H1 (cell line): ENCODE data around the gene CITED1. TPM values are rescaled to one million over a fixed set of nuclear protein-coding genes. Genes with fewer than 3 reads are reported as not detected.
A peak's percentile ranks its signal among the peaks of the same experiment; 100 is the strongest.

Experiments used
- CTCF ChIA-PET: fragments of 300-600 bp; sonication (Branson Sonifier 250); formaldehyde crosslinking; loops from one replicate; lab custom pipeline; 2021; ENCODE audit not compliant: partially characterized antibody; lab: Charles Lee
- POLR2A ChIA-PET: fragments of 300-600 bp; sonication (Branson Sonifier 250); formaldehyde crosslinking; loops from one replicate; lab custom pipeline; 2021; ENCODE audit warnings: inconsistent platforms; ENCODE audit not compliant: partially characterized antibody; lab: Charles Lee
- DNase-seq, 2 experiments: peaks; one replicate each; pipeline versions ENCODE4 v3.0.0 to v3.0.0-alpha.2; 2010 to 2022; ENCODE audit warnings: low spot score in 2 of 2, low read depth in 1 of 2, mixed read lengths in 1 of 2
- FAIRE-seq: peaks from 2 replicates; lab custom pipeline; 2011; peaks lifted over from hg19 to GRCh38; lab: Jason Lieb, UNC
- H2AFZ ChIP-seq: 2 replicates; pipeline ENCODE4 v1.8.1; 2012; ENCODE audit warnings: low read length, inconsistent platforms
- H2AK5ac ChIP-seq: 2 replicates; pipeline ENCODE4 v1.6.1; 2013; ENCODE audit warnings: low read depth, low read length
- H2BK120ac ChIP-seq: replicated peaks from 2 replicates; pipeline ENCODE3; 2013; ENCODE audit warnings: low read depth, low read length, inconsistent platforms
- H2BK12ac ChIP-seq: 2 replicates; pipeline ENCODE4 v1.6.1; 2013; ENCODE audit warnings: low read depth, low read length
- H2BK15ac ChIP-seq: 2 replicates; pipeline ENCODE4 v1.6.1; 2013; ENCODE audit warnings: low read length
- H2BK20ac ChIP-seq: 2 replicates; pipeline ENCODE4 v1.6.1; 2013; ENCODE audit warnings: low read length
- H2BK5ac ChIP-seq: 2 replicates; pipeline ENCODE4 v1.6.1; 2013; ENCODE audit warnings: low read depth, low read length
- H3K14ac ChIP-seq: 2 replicates; pipeline ENCODE4 v1.6.1; 2013; ENCODE audit warnings: inconsistent platforms; ENCODE audit not compliant: insufficient read length
- H3K18ac ChIP-seq: 2 replicates; pipeline ENCODE4 v1.6.1; 2013; ENCODE audit warnings: low read length; ENCODE audit errors: extremely low read depth
- H3K23ac ChIP-seq: 2 replicates; pipeline ENCODE4 v1.6.1; 2013; ENCODE audit warnings: inconsistent platforms; ENCODE audit not compliant: insufficient read length
- H3K23me2 ChIP-seq: 2 replicates; pipeline ENCODE4 v1.6.1; 2013; ENCODE audit warnings: low read depth, low read length
- H3K27ac ChIP-seq: 2 replicates; pipeline ENCODE4 v1.6.1; 2011; ENCODE audit warnings: low read depth, low read length, inconsistent platforms
- H3K27me3 ChIP-seq, 4 experiments: replicated peaks in 1 of 4; 1 replicate in 1 of 4; 2 replicates in 3 of 4; pipeline versions ENCODE4 v1.6.1 to v1.8.1; 2011 to 2013; ENCODE audit warnings: low read length in 3 of 4, mild to moderate bottlenecking in 3 of 4, inconsistent platforms in 2 of 4, mixed read lengths in 2 of 4, moderate library complexity in 1 of 4; ENCODE audit not compliant: control insufficient read depth in 3 of 4, insufficient read depth in 3 of 4; ENCODE audit errors: extremely low read depth in 1 of 4
- H3K36me3 ChIP-seq, 4 experiments: 2 replicates each; pipeline versions ENCODE4 v1.6.1 to v1.8.1; 2011 to 2013; ENCODE audit warnings: mild to moderate bottlenecking in 4 of 4, low read length in 3 of 4, moderate library complexity in 2 of 4, control low read depth in 1 of 4, inconsistent platforms in 1 of 4; ENCODE audit not compliant: insufficient read depth in 4 of 4, control insufficient read depth in 2 of 4
- H3K4ac ChIP-seq: replicated peaks from 2 replicates; pipeline ENCODE3; 2013; ENCODE audit warnings: low read length, low read depth, mixed read lengths, inconsistent platforms; ENCODE audit not compliant: insufficient read length
- H3K4me1 ChIP-seq, 4 experiments: replicated peaks in 1 of 4; 1 replicate in 1 of 4; 2 replicates in 3 of 4; pipeline versions ENCODE4 v1.6.1 to v1.8.1; 2011 to 2013; ENCODE audit warnings: low read length in 3 of 4, inconsistent platforms in 2 of 4, mixed read lengths in 1 of 4; ENCODE audit not compliant: insufficient read depth in 4 of 4, control insufficient read depth in 3 of 4
- H3K4me2 ChIP-seq, 2 experiments: 2 replicates each; pipeline versions ENCODE4 v1.6.1 to v1.8.1; 2011 to 2013; ENCODE audit warnings: low read depth in 2 of 2, low read length in 2 of 2, control low read depth in 1 of 2, inconsistent platforms in 1 of 2, mild to moderate bottlenecking in 1 of 2; ENCODE audit not compliant: insufficient read depth in 1 of 2
- H3K4me3 ChIP-seq, 4 experiments: fragments of 200-600, 300-600 bp in 1 of 4; sonication (generic), shearing (Covaris generic), sonication (Bioruptor Twin) in 1 of 4; 2 replicates each; pipeline versions ENCODE4 v1.5.1 to v1.8.1; 2011 to 2016; ENCODE audit warnings: low read length in 4 of 4, low read depth in 3 of 4, control low read depth in 2 of 4, inconsistent platforms in 2 of 4, mild to moderate bottlenecking in 2 of 4, mixed read lengths in 1 of 4, moderate library complexity in 1 of 4; ENCODE audit not compliant: insufficient read depth in 2 of 4; ENCODE audit errors: extremely low read depth in 1 of 4
- H3K56ac ChIP-seq: replicated peaks from 2 replicates; pipeline ENCODE3; 2013; ENCODE audit warnings: low read depth, mild to moderate bottlenecking, mixed read lengths, low read length, inconsistent platforms; ENCODE audit not compliant: insufficient read length
- H3K79me1 ChIP-seq: 2 replicates; pipeline ENCODE4 v1.6.1; 2013; ENCODE audit warnings: low read depth, low read length, control low read depth
- H3K79me2 ChIP-seq, 2 experiments: 2 replicates each; pipeline versions ENCODE4 v1.6.1 to v1.8.1; 2012 to 2013; ENCODE audit warnings: low read length in 2 of 2, mild to moderate bottlenecking in 2 of 2, inconsistent platforms in 1 of 2; ENCODE audit not compliant: insufficient read depth in 2 of 2, control insufficient read depth in 1 of 2
- H3K9ac ChIP-seq, 4 experiments: replicated peaks in 1 of 4; 1 replicate in 1 of 4; 2 replicates in 3 of 4; pipeline versions ENCODE4 v1.6.1 to v1.8.1; 2011 to 2013; ENCODE audit warnings: low read depth in 3 of 4, low read length in 3 of 4, control low read depth in 2 of 4, mild to moderate bottlenecking in 2 of 4, moderate library complexity in 2 of 4, inconsistent platforms in 1 of 4; ENCODE audit errors: extremely low read depth in 1 of 4
- H3K9me3 ChIP-seq, 2 experiments: 2 replicates each; pipeline versions ENCODE4 v1.6.1 to v1.8.1; 2012 to 2013; ENCODE audit warnings: mild to moderate bottlenecking in 2 of 2, moderate library complexity in 2 of 2, control low read depth in 1 of 2, inconsistent platforms in 1 of 2, low read depth in 1 of 2, low read length in 1 of 2, mixed read lengths in 1 of 2; ENCODE audit not compliant: insufficient read depth in 2 of 2
- H4K20me1 ChIP-seq, 2 experiments: replicated peaks in 1 of 2; 2 replicates each; pipeline versions ENCODE3 to v1.8.1; 2011 to 2013; ENCODE audit warnings: inconsistent platforms in 2 of 2, low read length in 2 of 2, mild to moderate bottlenecking in 1 of 2; ENCODE audit not compliant: insufficient read depth in 2 of 2, control insufficient read depth in 1 of 2
- H4K5ac ChIP-seq: 2 replicates; pipeline ENCODE4 v1.6.1; 2013; ENCODE audit warnings: low read length, low read depth, mixed read lengths, inconsistent platforms; ENCODE audit not compliant: insufficient read length
- H4K8ac ChIP-seq: 2 replicates; pipeline ENCODE4 v1.8.0; 2013; ENCODE audit warnings: mild to moderate bottlenecking, moderate library complexity, low read length, inconsistent platforms; ENCODE audit not compliant: insufficient read depth; ENCODE audit errors: extremely low read depth
- H4K91ac ChIP-seq: replicated peaks from 2 replicates; pipeline ENCODE3; 2013; ENCODE audit warnings: low read length, mixed read lengths, inconsistent platforms; ENCODE audit not compliant: insufficient read length
- SP1 ChIP-seq: IDR thresholded peaks from 2 replicates; pipeline ENCODE4 v1.6.1; 2011; ENCODE audit warnings: low read depth, low read length
- SP2 ChIP-seq: IDR thresholded peaks from 2 replicates; pipeline ENCODE4 v1.6.1; 2012; ENCODE audit warnings: mild to moderate bottlenecking, low read length, inconsistent platforms
- WGBS, 2 experiments: shearing (Covaris generic) in 1 of 2; methylation state at CpG; one replicate each; pipeline versions ENCODE4 v1.1.6 to v1.1.7; 2013 to 2015; ENCODE audit warnings: low lambda C conversion rate in 2 of 2, mixed read lengths in 2 of 2, inconsistent platforms in 1 of 2, low coverage in 1 of 2, missing lambda C conversion rate in 1 of 2; ENCODE audit not compliant: insufficient replicate concordance in 2 of 2, insufficient coverage in 1 of 2, insufficient read length in 1 of 2; ENCODE audit errors: extremely low coverage in 1 of 2, missing lambda C conversion rate in 1 of 2; 5-methylcytosine and 5-hydroxymethylcytosine counted together
- polyA plus RNA-seq, 7 experiments: library from polyadenylated mRNA; depleted of rRNA in 3 of 7; stranded (reverse) in 5 of 7; unstranded in 2 of 7; fragments of >200 nt in 5 of 7; fragments of 200-250 nt in 2 of 7; gene quantifications; 1 replicate in 5 of 7; 2 replicates in 1 of 7; 4 replicates in 1 of 7; pipeline versions ENCODE4 v1.2.1 to v1.2.3, GENCODE V29; 2011 to 2013; ENCODE audit warnings: missing spikeins in 2 of 7, mixed read lengths in 2 of 7
- total RNA-seq: library from RNA; stranded (reverse); fragmentation: NEBNext Ultra II Directional; extraction: Animal tissue kit (Norgen Biotek cat#: 25700); gene quantifications from 2 replicates; pipeline ENCODE4 v1.2.1, GENCODE V29; 2021

Gene CITED1
- total and polyA plus RNA-seq, 2 of the 8 experiments (the other 6 are each of a cell fraction or from before 2014, with no cell fraction given): 1.2 to 2.4 TPM

DNA sequence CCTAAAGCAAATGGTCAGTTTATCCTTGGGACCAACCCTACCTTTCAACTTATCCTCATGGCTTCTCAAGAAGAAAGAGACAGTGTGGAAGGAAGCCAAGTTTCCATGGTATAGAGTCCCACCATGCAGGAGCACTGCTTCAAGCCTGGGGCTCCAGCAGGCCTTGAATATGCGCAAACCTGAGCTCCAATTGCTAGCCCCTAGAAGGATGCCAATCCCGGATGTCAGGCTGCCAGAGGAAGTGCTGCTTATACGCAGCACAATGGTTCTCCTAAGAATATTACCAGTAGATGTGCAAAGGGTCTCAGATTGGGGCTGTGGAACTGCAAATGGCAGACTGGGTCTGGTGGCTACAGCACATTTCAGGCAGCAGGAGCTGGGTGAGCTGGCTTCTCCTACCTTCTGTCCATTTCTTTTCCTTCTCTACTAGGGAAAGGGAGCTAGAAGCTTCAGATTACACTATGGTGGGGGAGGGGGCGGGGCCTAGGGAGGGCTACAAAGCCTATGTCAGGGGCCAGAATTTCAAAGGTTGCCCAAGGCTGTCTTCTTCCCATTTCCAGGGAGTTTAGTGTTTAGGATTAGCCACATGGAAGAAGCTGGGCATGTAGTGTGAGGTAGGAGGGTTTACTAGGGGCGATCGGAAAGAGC, 40.7 kb upstream of the CITED1 start:
- Histone ChIP-seq H3K23ac (no peak overlapping the region), H3K23me2 (no peaks in the 10 kb centered on the region), H3K56ac (no peak overlapping the region), H2BK20ac (no peak overlapping the region), H2AK5ac (no peak overlapping the region), H2BK12ac (peak overlapping the region; percentile 27; the same call in 1 of the 2 replicates), H3K4me1 (peaks cover 1 to 3% (median 3%) of the 10 kb centered on the region in 4 experiments; a peak in 5 of 7 replicates), H3K36me3 (no peaks in the 10 kb centered on the region; a peak in 1 of 8 replicates), H2BK15ac (no peak overlapping the region), H3K9me3 (no peaks in the 10 kb centered on the region), H4K91ac (peak overlapping the region; percentile 88), H4K5ac (no peak overlapping the region), H3K4ac (no peak overlapping the region), H2BK5ac (peak overlapping the region; percentile 52; the same call in 1 of the 2 replicates), H3K18ac (no peak overlapping the region), H3K79me1 (no peaks in the 10 kb centered on the region), H3K9ac (no peak overlapping the region), H3K4me2 (peak overlapping the region; percentile 28 to 44; a peak in 3 of 4 replicates), H2AFZ (no peak overlapping the region), H3K14ac (no peak overlapping the region), H2BK120ac (no peak overlapping the region), H3K27me3 (no peaks in the 10 kb centered on the region), H3K27ac (no peak overlapping the region), H3K4me3 (no peak overlapping the region), H4K20me1 (no peaks in the 10 kb centered on the region), H3K79me2 (no peaks in the 10 kb centered on the region), H4K8ac (no peak overlapping the region)
- no peak for FAIRE-seq
- CTCF ChIA-PET: interaction anchor here (1.1 to 1.5 kb wide), 3 partner anchors 36 to 194 kb away, joined by 3 read pairs; no protein-coding TSS in a partner anchor
- TF ChIP-seq SP1 (no peak), SP2 (no peak)
- POLR2A ChIA-PET: interaction anchor here (0.6 to 1.7 kb wide), 5 partner anchors 15 to 366 kb away, joined by 3 to 4 read pairs (median 3); partner anchors contain the start of genes CITED1 and RPS4X
- DNase-seq: no peak
- 69% methylated on average over 5 of the region's 6 CpGs; no CpG with 5 or more reads in 1 of the 2 experiments for WGBS, 2 experiments
